ENCODE measurements around the gene SUOX.
"Not testable (repeated sequence)": the region's sequence is repeated elsewhere in the genome, so short reads cannot be mapped to it uniquely, and the experiment has no call there.

DNA sequence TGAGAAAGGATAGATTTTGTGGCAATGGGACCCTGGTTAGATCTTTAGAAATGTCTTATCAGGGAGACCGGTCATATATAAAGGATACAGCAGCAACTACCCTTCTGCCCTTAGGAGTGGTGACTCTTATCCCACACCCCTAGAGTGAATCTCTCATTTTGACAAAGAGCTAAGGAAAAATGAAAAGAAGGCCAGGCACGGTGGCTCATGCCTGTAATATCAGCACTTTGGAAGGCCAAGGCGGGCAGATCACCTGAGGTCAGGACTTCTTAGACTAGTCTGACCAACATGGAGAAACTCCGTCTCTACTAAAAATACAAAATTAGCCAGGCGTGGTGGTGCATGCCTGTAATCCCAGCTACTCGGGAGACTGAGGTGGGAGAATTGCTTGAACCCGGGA is 11.1 kb upstream of the SUOX start:
- not testable (repeated sequence) for TF ChIP-seq CTCF (IDR thresholded peaks at IDR 0.05; ENCODE audit: low read length); EZH2 (IDR thresholded peaks at IDR 0.05; ENCODE audit: borderline replicate concordance, low read length)

Measured in OCI-LY1 (cell line).